Renal cortical epithelial cell (primary cell): ENCODE results near the gene RING1. TPM values are rescaled to one million over a fixed set of nuclear protein-coding genes. Genes with fewer than 3 reads are reported as not detected.
A peak's percentile ranks its signal among the peaks of the same experiment; 100 is the strongest.

Experiments
- DNase-seq: peaks from one replicate; pipeline ENCODE4 v3.0.0-alpha.2; 2011; ENCODE audit warnings: low read depth
- total RNA-seq: library from RNA; depleted of rRNA; stranded (reverse); fragments of >200 nt; gene quantifications from 2 replicates; pipeline ENCODE4 v1.2.3, GENCODE V29; 2014

RING1 gene
- total RNA-seq, 1 donor from 2014 or later, result 28.0 TPM

DNA sequence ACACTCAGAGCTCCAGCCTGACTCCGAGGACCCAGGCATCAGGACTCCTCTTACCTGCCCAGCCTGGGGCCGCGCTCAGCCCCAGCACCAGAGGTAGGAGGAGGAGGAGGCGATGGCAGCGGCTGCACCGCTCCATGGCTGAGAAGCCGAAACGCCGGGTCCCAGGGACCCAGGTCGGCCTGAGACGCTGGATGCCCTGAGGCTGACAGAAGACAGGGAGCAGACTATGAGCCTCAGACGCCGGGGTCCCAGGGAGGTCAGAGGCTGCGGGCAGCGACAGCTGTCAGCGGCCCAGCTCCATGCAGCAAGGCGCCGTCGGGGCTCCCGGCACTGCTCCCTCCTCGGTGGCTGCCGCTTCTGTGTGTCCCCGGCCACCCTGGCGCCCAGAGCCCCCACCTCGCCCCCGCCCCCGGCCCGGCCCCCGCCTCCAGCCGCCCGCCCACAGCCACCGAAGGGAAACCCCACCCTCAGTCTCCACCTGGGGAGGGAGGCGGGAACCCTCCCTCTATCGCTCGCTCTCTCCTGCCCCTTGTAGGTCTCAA lies 16.1 kb upstream of the RING1 start, which contains the start of gene COL11A2:
Gene COL11A2, minus strand, starts transcription at position 363 of the 542 bp plus-strand sequence. Its CDS starts 227 bp downstream, at position 136.
- no peak for DNase-seq

DNA sequence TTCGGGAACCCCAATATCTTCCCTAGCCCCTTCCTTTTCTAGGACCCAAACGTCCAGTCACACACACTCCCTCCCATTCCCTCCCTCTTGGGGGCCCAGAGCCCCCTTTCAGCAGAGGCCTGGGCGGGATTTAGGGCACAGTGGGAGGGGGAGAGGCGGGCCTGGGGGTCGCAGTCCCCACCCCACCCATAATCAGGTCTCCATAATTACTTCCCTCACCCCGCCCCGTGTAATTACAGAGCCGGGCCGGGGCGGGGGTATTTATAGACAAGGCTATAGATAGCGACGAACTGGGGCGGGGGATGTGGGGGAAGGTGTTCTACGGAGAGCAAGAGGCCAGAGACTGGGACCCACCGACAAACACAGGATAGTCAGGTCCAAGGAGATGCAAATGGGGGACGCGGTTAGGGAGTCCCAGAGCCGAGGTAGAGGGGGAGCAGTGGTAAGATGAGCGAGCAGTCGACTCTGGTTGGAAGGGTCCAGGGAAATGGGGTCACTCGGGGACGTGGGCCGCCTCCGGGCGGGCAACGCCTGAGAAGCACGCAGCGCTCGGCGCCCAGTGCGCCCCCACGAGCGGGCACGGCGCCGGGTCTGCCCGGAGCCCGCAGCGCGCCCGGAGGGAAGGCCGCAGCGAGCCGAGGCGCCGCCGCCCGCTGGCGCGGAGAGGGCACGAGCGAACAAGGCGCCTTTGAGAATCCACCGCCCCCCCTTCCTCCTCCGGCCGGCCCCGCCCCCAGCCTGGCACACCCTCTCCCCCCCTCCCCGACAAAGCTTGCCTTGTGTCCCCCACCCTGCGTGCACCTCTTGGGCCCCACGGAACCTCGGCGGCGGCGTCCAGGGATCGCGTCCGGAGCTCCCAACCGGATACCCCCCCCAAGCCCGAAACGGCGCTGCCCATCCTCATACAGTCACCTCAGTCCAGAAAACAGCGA lies 15.4 kb upstream of the RING1 start:
- no peak for DNase-seq

DNA sequence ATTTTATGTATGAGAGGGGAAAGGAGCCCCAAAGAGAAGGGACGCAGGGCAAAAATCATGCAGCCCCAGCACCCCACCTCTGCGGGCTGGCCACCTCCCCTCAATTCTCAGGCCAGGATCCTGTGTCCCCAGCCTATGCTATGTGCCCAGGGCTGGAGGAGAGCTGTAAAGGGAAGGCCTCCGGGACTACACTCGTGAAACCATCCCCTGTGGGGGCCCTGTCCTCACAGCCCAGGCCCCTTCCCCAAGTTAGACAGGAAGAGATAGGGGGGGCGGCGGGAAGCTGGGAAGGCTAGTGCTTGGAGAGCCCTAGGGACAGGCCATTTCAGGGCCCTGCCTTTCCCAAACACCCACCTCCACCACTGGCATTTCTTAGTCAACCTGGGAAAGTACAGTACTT lies 14.7 kb upstream of the RING1 start:
- no peak for DNase-seq

DNA sequence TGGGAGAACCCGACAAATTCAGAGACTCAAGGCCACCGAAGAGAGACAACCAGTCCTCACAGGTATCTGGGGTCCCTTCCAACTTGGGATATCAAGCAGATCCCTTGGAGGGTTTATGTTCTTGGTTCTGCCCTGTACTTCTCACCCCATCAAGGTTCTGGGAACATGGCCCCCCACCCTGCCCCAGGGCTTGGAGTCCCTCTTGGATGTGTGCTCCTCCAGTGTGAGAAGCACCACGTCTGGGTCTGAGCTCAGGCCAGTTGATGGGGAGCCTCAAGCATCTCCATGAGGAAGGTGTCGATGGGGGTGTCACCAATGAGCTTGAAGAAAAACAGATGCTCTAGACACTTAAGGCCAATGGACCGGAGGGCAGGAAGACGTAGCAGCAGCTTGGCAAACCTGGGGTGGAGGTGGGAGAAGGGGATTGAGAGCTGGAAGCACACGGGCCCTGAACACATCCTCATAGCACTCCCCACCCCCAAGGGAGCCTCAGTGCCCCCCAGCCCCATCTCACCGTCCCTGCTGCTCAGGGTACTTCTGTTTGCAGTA lies 13.8 kb upstream of the RING1 start:
- DNase-seq, result no peak

DNA sequence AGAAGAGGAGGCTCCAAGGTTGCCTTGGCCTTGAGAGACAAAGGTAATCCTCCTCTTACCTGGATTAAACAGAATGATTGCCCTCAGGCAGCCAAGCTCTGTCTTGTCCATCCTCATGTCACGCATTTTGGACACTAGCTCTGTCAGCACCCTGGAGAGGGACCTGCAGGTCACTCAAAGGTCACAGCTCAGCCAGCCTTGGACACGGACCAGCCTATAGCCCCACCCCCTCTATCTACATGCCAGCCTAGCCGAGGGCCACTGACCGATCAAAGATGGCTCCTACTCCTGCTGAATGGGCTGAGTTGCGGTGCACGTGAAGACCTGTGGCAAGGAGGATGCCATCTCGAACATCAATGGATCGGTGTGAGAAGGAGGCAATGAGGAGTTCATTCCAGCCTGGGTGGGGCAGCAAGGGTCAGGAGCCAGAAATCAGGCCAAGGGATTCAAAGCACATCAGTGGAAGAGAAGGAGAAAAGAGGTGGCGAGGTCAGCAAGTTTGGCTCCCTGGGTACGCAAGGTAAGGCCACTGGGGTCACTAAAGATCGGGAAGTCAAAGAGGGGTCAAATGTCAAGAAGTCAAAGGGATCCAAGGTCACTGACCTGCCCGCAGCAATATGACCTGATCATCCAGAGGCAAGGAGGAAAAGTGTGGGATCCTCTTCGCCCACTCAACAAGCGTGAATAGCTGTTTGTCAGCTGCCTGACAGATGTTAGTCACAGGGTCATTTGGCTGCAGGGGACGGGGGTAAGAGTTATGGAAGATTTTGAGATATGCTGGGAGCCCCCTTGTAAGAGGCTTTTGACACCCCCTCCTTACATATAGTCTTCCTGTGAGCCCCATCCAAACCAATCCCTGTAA lies 12.8 kb upstream of the RING1 start:
- DNase-seq, result no peak

DNA sequence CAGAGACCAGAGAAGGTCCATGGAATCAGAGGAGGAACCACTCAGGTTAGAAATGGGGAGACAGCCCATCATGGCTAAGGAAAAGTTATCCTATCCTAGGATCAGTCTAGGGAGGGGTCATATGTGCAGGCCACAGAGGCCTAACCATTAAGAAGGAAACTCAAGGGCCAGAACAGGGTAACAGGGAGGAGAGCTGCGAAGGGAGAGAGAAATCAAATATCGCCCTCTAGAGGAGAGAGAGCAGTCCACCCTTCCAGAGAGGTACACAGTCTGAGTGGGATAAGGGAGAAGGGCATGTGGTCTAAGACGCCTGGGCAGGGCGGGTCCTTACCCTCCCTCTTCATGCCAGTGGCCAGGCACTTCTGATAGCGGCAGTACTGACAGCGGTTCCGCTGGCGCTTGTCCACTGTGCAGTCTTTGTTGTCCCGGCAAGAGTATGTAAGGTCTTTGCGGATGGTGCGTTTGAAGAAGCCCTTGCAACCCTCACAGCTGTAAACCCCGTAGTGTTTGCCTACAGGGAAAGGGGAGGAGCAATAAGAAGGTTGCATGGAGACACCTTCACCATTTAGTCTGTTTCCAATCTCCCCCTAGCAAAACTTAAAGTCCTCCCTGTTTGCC lies 10.8 kb upstream of the RING1 start:
- DNase-seq, result peak; percentile 64

DNA sequence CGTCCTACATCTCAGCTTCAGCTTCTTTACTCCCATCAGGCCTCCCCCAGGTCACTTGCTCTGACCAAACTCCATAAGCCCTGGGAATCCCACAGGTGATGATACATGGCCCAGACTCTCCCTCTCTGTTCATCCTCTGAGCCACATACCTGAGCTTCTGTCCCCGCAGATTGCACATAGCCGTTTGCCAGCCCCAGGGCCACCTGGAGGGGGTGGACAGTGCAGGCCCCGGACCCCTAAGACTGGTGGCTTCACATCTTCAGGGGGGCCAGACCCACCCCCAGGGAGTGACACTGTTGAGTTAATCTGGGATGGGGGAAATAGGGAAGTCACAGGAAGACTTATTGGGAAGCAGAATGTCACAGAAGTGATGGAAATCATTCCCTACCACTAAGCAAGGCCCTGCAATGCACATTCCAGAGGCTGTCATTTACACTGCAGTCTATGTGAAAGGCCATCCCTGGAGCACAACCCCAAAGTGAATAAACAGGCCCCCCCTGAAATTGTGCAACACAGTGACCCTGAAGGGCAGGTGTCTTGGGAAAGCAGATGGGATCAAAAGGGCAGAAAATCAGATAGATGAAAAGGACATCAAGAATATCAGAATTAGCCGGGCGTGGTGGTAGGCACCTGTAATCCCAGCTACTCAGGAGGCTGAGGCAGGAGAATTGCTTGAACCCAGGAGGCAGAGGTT lies 10.0 kb upstream of the RING1 start:
- no peak for DNase-seq

DNA sequence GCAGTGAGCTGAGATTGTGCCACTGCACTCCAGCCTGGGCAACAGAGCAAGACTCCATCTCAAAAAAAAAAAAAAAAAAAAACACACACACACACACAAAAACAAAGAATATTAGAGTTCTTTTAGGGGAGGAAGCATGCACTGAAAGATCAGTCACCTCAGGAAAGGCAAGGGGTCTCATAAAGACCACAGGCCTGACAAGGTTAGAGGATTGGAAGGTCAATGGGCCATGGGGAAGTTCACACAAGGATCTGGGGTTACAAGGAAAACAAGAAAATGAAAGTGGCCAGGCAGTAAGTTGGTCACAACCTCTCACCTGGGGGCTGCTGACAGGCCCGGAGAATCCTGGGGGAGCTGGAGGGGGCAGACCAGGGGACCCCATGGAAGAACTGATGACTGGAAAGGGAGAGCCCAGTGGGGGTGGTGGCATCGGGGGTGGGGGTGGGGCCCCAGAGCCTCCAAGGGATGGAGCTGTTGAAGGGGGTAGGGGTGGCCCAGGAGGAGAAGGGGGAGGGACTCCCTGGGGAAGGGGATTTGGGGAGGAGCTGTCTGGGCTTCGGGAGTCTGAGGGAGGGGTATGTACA lies 9.4 kb upstream of the RING1 start:
- no peak for DNase-seq

DNA sequence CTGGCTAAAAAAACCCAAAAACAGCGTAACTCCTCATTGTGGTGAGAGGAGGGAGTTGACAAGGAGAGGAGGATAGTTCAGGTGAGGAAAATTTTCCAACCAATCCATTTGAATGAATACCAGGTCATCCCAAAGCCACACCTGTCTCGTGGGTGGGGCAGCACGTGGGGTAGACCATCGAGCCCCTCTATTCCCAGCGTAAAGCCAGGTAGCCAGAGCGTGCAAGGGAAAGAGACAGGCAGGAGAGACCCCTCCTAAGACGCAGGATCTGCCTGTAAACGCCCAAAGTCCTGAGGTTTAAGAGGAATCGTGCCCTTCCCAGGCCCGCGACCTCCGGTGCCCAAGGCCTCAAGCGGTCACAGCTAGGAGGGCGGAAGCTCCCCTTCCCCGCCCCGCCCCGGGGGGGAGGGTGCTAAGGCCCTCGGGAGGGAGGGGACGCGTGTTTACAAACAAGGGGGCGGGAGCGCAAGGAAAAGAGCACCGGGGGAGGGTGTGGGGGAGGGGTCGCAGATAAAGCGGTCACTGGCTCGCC lies 8.5 kb upstream of the RING1 start:
- DNase-seq, result peak; percentile 37

DNA sequence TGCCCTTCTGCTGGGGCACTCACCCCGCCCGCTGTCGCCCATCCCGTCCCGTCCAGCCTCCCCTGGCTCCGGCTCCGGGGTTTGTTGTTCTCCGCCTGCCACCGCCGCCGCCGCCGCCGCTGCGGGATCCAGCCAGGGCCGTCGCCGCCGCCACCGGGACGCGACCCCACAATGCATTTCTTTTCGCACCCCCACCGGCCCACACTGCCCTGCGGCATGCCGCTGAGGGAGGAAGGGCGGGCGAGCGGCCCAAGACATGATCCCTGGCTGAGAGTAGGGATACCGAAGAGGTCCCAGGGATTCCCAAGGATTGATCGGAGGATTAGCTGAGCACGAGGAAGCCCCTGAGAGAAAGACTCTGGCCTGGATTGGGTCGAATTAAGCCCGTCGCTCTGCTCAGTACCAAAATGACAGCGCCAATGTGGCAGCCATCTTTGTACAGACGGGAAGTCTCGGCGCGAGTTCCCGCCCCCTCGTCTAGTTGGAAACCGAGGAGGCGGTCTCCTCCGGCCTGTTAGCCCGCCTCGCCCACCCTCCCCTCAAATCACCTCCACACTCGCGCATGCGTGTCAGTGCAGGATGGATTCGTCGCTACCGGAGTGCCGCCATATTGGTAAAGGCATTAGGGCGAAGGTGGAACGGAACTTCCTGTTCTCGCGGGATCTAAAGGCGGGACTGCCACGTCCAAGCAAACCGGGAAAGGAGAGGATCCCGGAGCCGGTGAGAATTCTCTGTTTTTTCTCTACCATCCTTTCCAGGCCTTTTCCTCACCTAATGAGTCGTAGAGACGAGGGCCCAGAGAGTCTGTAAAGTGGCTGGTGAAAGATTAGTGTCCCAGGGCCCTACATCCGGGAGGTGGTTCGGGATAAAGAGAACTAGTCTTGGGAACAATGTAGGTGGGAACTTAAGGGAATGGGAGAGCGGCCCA lies 7.8 kb upstream of the RING1 start, which contains the start of the genes RXRB and SLC39A7:
Gene RXRB, minus strand, starts transcription at position 447 of the 928 bp plus-strand sequence. Its CDS starts 189 bp downstream, at position 258.
Gene SLC39A7, plus strand, starts transcription at position 649 of the 928 bp plus-strand sequence. CDS start 379 bp downstream, outside the sequence.
- peak; percentile 97 for DNase-seq

DNA sequence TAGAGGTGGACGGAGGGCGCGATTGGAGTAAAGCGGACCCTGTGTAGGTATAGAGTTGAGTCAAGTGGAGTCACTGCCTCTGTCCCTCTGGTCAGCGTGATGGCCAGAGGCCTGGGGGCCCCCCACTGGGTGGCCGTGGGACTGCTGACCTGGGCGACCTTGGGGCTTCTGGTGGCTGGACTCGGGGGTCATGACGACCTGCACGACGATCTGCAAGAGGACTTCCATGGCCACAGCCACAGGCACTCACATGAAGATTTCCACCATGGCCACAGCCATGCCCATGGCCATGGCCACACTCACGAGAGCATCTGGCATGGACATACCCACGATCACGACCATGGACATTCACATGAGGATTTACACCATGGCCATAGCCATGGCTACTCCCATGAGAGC lies 7.2 kb upstream of the RING1 start:
- DNase-seq, result no peak

DNA sequence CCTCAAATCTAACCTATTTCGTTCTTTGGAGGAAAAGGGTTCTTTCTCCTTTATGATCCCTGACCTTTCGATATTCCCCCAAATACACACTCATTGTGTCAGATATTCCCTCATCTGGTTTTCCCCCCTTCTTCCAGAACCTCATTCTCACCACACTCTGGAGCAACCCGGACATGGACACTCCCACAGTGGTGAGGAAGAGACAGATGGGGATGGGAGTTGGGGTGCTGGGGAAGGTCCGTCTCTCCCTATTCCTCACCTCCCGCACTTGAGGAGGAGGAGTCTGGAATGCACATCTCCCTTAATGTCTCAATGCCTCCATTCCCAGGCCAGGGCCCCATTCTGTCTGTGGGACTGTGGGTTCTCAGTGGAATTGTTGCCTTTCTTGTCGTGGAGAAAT lies 6.4 kb upstream of the RING1 start:
- no peak for DNase-seq

DNA sequence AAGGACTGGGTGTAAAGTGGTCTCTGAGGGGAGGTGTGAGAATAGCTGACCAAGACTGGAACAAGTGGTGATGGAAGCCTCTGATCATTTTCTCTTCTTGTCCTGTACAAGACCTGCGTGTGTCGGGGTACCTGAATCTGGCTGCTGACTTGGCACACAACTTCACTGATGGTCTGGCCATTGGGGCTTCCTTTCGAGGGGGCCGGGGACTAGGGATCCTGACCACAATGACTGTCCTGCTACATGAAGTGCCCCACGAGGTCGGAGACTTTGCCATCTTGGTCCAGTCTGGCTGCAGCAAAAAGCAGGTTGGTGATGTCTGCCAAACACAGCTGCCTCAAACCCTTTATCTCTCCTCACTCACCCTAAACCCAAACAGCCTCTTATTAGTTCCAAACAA lies 5.5 kb upstream of the RING1 start:
- no peak for DNase-seq

DNA sequence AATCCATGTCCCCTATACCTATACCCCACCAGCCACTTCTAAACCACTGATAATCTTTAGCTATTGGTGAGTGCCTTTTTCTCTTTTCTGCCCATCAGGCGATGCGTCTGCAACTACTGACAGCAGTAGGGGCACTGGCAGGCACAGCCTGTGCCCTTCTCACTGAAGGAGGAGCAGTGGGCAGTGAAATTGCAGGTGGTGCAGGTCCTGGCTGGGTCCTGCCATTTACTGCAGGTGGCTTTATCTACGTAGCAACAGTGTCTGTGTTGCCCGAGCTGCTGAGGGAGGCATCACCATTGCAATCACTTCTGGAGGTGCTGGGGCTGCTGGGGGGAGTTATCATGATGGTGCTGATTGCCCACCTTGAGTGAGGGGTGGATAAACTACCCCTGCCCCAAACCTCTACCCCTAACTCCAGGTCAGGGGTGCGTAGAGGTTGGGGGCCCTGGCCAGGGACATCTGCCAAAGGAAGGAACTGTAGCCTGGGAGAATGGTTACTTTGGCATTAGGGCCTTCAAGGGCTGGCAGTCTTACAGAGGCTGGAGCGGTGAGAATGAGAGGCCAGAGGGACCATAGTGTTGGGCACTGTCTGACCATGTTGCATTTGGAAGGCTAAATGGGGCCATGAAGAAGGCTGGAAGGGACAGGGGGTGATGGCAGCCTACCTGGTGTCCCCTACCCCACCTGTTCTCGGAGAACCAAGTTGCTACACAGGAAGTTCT lies 4.7 kb upstream of the RING1 start:
- DNase-seq, result no peak

DNA sequence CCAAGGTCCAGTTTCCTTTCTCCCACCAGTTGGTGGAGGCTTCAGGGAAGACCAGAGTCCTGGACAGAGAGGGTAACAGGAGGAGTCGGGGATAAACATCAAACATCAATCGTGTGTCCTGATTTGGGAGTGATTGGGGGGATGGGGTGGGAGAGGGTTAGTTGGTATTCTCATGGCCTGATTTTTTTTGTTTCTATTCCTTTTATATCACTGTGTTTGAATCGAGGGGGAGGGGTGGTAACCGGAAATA lies 4.2 kb upstream of the RING1 start:
- DNase-seq, result no peak

DNA sequence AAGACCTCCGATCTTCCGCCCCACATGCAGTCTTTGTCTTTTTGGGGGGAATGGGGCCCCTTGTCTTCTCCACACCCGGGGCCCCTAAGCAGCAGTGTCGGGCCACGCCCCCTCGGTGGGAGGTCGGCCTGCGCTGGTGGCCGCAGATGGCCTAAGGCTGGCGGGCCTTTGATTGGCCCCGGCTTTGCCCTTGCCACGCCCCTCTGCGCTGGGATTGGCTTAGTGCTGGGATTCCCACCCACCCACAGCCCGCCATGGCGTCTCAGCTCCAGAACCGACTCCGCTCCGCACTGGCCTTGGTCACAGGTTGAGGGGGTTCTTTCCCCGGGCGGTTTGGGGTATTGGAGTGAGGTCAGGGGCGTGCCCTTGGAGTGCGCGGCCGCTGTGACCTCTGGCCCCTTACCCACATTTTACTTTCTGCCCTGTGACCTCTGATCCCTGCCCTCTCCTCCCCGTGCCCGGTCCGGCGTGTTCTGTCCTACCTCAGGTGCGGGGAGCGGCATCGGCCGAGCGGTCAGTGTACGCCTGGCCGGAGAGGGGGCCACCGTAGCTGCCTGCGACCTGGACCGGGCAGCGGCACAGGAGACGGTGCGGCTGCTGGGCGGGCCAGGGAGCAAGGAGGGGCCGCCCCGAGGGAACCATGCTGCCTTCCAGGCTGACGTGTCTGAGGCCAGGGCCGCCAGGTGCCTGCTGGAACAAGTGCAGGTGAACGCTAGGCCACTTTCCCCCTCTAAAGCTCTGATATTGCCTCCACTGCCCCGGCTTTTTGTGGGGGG lies 3.7 kb upstream of the RING1 start, which contains the start of gene HSD17B8:
Gene HSD17B8, plus strand, starts transcription at position 241 of the 776 bp plus-strand sequence. Its CDS starts 14 bp downstream, at position 255.
- peak; percentile 81 for DNase-seq

DNA sequence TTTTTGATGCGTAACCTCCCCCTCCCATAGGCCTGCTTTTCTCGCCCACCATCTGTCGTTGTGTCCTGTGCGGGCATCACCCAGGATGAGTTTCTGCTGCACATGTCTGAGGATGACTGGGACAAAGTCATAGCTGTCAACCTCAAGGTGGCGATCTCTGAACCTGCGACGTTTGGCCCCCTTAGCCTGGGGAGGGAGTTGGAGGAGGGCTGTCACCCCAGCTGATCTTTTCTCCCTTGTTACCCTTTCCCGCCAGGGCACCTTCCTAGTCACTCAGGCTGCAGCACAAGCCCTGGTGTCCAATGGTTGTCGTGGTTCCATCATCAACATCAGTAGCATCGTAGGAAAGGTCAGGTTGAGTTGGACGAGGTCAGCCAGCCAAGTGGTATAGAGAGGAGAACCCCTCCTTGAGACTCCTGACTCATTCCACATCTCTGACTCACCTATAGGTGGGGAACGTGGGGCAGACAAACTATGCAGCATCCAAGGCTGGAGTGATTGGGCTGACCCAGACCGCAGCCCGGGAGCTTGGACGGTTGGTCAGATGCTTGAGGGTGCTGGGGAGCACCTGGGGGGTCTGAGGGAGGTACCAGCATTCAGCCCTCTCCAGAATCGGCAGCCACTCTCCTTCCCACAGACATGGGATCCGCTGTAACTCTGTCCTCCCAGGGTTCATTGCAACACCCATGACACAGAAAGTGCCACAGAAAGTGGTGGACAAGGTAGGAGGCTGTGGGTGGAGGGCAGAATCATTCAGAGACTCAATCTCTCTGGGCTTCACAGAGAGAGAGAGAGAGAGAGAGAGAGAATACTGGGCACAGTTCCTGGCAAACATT lies 2.9 kb upstream of the RING1 start:
- peak; percentile 75 for DNase-seq
